ENCODE measurements around the gene DLX1. TPM values are rescaled to one million over a fixed set of nuclear protein-coding genes. Genes with fewer than 3 reads are reported as not detected.

Gene DLX1
- total and polyA plus RNA-seq, 3 donors from 2014 or later, result 0.21 TPM; not detected in 2

DNA sequence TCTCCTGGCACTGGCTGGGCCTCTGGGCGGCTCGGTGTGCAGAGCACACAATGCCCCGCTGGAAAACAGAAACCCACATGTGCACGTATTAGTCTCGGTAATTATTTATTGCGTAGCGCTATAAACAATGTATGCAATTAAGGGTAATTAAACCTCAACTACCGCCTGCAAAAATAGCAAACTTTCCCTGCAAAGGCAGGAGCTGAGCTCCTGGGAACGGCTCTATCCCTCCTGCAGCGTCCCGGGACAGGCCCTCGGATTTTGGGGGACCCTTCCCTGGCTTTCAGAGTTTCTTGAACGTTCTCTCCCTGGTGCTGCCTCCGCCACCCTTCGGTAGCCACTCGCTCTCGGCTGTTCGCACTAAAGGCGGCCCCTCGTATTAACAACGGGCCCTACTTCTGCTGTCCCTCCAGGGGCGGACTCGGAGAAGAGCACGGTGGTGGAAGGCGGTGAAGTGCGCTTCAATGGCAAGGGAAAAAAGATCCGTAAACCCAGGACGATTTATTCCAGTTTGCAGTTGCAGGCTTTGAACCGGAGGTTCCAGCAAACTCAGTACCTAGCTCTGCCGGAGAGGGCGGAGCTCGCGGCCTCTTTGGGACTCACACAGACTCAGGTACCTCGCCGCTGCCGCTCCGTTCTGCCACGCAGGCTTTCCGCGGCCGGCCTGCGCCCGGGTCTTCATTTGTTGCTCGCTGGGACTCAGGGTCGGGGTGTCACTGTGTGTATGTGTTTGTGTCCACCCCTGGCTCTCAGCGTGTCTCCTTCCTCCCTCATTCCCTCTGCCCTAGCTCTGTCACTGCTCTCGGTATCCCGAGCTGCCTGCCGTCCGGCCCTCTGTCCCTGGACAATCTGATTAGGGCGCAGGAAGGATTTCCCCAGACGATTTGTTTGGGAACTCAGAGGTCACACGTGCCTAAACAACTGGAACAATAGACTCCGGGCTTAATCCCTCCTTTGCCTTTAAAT lies 1.2 kb downstream of the DLX1 start:
- no peak overlapping the region for H3K4me3 ChIP-seq
- no peak for DNase-seq
- H3K27me3 ChIP-seq, result peaks cover 5% of the 10 kb centered on the region
- H3K27ac ChIP-seq, result no peak overlapping the region
- intact Hi-C loops (cut with DNase I; ENCODE audit: low total_unique reads), result no loop called here
- TF ChIP-seq, protein P1, sequence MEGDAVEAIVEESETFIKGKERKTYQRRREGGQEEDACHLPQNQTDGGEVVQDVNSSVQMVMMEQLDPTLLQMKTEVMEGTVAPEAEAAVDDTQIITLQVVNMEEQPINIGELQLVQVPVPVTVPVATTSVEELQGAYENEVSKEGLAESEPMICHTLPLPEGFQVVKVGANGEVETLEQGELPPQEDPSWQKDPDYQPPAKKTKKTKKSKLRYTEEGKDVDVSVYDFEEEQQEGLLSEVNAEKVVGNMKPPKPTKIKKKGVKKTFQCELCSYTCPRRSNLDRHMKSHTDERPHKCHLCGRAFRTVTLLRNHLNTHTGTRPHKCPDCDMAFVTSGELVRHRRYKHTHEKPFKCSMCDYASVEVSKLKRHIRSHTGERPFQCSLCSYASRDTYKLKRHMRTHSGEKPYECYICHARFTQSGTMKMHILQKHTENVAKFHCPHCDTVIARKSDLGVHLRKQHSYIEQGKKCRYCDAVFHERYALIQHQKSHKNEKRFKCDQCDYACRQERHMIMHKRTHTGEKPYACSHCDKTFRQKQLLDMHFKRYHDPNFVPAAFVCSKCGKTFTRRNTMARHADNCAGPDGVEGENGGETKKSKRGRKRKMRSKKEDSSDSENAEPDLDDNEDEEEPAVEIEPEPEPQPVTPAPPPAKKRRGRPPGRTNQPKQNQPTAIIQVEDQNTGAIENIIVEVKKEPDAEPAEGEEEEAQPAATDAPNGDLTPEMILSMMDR (IDR thresholded peaks at IDR 0.05), result no peak
- no peak for TF ChIP-seq POLR2A (IDR thresholded peaks at IDR 0.05)
- H3K36me3 ChIP-seq (ENCODE audit: low read depth, missing control alignments), result no peaks in the 10 kb centered on the region
- WGBS, 2 donors, result 7 to 11% methylated on average over 43 to 54 of the region's 54 CpGs
- H3K4me1 ChIP-seq, result peaks cover 8% of the 10 kb centered on the region
- H3K9me3 ChIP-seq, result no peaks in the 10 kb centered on the region

DNA sequence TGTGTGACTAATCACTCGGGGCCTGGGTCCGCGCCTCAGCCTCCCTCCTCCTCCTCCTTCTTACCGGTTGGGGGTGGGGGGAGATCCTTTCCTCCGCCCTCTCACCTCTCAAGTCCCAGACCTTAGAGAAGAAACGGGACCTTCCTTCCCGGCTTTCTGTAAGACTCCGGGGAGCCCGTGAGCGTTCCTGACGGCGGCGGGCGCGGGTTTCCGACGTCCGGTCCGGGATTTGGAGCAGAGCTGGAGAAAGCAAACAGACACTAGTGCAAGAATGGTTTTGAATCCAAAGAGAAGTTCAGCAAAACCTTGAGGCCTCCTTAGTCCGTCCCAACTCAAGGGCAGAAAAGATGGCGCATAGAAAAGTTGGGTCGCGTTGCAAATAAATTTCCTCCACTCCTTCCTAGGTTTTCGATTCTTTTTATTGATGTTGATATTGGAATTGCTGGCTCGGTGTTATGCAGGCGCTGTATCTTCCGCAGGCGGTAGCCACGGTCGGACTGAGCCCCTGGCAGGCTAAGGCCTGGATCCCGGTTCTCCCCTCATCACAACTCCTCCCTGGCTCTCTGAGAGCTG lies 2.0 kb downstream of the DLX1 start:
- Histone ChIP-seq H3K9me3 (no peaks in the 10 kb centered on the region), H3K36me3 (ENCODE audit: low read depth, missing control alignments) (no peaks in the 10 kb centered on the region), H3K4me1 (peaks cover 8% of the 10 kb centered on the region), H3K27me3 (peaks cover 5% of the 10 kb centered on the region), H3K4me3 (no peak overlapping the region), H3K27ac (no peak overlapping the region)
- intact Hi-C loops (cut with DNase I; ENCODE audit: low total_unique reads), result no loop called here
- DNase-seq, result no peak
- 9 to 10% methylated on average over 31 of the region's 31 CpGs for WGBS, 2 donors
- TF ChIP-seq, protein P1 (IDR thresholded peaks at IDR 0.05), result no peak
- TF ChIP-seq POLR2A (IDR thresholded peaks at IDR 0.05), result no peak

DNA sequence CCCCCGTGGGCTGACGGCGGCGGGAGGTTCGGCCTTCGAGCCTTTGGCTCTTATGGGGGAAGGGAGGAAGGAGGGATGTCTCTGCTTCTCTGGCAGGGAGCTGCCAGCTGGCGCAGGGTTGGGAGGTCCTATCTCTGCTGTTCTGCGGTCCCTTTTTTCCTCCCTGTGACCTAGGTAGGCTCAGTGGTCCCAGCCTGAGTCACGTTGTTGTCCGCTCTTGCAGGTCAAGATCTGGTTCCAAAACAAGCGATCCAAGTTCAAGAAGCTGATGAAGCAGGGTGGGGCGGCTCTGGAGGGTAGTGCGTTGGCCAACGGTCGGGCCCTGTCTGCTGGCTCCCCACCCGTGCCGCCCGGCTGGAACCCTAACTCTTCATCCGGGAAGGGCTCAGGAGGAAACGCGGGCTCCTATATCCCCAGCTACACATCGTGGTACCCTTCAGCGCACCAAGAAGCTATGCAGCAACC lies 2.5 kb downstream of the DLX1 start:
- DNase-seq, result no peak
- intact Hi-C loops (cut with DNase I; ENCODE audit: low total_unique reads), result no loop called here
- no peak overlapping the region for H3K4me3 ChIP-seq
- H3K9me3 ChIP-seq, result no peaks in the 10 kb centered on the region
- 9% methylated on average over 14 to 23 of the region's 23 CpGs for WGBS, 2 donors
- peaks cover 8% of the 10 kb centered on the region for H3K4me1 ChIP-seq
- TF ChIP-seq, protein P1 (IDR thresholded peaks at IDR 0.05), result no peak
- TF ChIP-seq POLR2A (IDR thresholded peaks at IDR 0.05), result no peak
- no peak overlapping the region for H3K27ac ChIP-seq
- peaks cover 5% of the 10 kb centered on the region for H3K27me3 ChIP-seq
- H3K36me3 ChIP-seq (ENCODE audit: low read depth, missing control alignments), result no peaks in the 10 kb centered on the region

DNA sequence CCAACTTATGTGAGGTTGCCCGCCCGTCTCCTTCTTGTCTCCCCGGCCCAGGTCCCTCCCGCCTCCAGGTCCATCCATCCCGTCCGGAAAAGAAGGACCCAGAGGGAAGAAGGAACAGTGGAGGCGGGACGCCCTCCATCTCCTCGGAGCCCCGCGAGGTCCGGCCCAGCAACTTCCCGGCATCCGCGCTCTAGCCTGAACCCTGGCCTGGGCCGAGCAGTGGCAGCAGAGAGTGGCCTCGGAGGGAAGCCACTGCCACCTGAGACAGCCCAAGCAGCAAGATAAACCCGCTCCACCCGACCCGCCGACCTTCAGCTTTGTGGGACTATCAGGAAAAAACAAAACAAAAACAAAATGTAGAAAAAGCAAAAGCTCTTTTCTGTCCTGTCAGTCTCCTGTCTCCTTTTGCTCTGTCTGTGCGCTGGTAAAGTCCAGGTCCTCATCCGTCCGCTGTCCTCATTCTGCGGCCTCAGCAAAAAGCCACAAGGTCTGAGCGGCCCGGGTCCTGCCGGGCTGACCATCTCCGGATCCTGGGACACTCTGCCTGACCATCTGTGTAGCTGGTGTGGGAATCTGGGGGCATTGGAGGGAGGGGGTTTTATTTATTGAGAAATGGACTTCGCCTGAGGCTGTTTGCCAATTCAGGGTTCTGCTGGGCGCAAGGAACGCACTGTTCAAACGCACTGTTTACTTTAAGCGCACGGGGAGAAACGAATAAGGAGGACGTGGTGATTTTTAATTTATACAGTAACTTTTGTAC lies 3.1 kb downstream of the DLX1 start:
- intact Hi-C loops (cut with DNase I; ENCODE audit: low total_unique reads), result no loop called here
- no peak for DNase-seq
- WGBS, 2 donors, result 9% methylated on average over 33 to 37 of the region's 37 CpGs

More for the DNA sequence above, 3.1 kb downstream of the DLX1 start:
- TF ChIP-seq, protein P1 (IDR thresholded peaks at IDR 0.05), result no peak
- no peak for TF ChIP-seq POLR2A (IDR thresholded peaks at IDR 0.05)
- Histone ChIP-seq H3K4me1 (peaks cover 8% of the 10 kb centered on the region), H3K27me3 (peaks cover 5% of the 10 kb centered on the region), H3K36me3 (ENCODE audit: low read depth, missing control alignments) (no peaks in the 10 kb centered on the region), H3K27ac (no peak overlapping the region), H3K4me3 (no peak overlapping the region), H3K9me3 (no peaks in the 10 kb centered on the region)

Data from testis (tissue), 3 donors.